Measurements from ENCODE around the gene PRKN.

Gene PRKN

DNA sequence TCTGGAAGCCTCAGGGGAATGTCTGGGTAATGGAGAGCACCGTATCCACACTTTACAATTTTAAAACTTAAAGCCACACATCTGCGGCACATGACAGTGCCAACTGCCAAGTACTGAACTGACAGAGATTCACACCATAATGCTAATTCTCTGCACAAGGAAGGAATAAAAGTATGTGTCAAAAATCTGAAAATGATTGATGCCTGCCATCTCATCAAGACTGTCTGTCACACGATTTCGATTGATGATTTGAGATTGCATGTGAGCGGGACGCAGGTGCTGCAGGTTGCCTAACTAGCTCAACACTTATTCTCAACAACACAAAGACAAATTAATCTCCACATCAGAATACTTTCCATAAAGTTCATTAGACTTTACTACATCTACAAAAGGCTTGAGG is 391.2 kb downstream of the PRKN start:
- no peak overlapping the region for H3K27ac Mint-ChIP-seq
- no peak for DNase-seq
- peaks cover 2% of the 10 kb centered on the region for H3K27me3 Mint-ChIP-seq (ENCODE audit: low read depth, poor library complexity)
- no peaks in the 10 kb centered on the region for H3K4me1 Mint-ChIP-seq
- no peaks in the 10 kb centered on the region for H3K36me3 Mint-ChIP-seq (ENCODE audit: low read depth)
- H3K9me3 Mint-ChIP-seq: peaks cover 26% of the 10 kb centered on the region
- TF ChIP-seq, protein P1, sequence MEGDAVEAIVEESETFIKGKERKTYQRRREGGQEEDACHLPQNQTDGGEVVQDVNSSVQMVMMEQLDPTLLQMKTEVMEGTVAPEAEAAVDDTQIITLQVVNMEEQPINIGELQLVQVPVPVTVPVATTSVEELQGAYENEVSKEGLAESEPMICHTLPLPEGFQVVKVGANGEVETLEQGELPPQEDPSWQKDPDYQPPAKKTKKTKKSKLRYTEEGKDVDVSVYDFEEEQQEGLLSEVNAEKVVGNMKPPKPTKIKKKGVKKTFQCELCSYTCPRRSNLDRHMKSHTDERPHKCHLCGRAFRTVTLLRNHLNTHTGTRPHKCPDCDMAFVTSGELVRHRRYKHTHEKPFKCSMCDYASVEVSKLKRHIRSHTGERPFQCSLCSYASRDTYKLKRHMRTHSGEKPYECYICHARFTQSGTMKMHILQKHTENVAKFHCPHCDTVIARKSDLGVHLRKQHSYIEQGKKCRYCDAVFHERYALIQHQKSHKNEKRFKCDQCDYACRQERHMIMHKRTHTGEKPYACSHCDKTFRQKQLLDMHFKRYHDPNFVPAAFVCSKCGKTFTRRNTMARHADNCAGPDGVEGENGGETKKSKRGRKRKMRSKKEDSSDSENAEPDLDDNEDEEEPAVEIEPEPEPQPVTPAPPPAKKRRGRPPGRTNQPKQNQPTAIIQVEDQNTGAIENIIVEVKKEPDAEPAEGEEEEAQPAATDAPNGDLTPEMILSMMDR (IDR thresholded peaks at IDR 0.05): no peak
- H3K4me3 Mint-ChIP-seq: no peak overlapping the region

DNA sequence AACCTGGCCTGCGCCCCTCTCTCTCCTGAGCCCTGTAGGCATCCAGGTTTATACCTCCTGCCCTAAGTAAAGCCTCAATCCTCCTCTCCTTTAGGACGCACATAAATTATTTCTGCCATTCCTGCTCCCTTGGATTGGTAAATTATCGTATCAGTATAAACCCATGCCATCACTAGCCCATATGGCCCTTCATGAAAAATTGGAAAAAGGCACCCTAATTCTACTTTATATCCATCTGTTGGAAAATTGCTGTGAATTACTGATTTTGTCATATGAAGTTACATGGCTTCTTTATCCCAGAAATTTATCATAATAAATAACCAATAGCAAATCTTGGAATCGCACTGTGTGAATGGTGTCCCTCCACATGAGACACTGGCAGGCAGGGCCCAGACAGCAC is 395.2 kb downstream of the PRKN start:
- Mint-ChIP-seq H3K36me3 (ENCODE audit: low read depth) (no peaks in the 10 kb centered on the region), H3K4me1 (no peaks in the 10 kb centered on the region), H3K27ac (no peak overlapping the region), H3K27me3 (ENCODE audit: low read depth, poor library complexity) (peaks cover 2% of the 10 kb centered on the region), H3K4me3 (no peak overlapping the region), H3K9me3 (peaks cover 7% of the 10 kb centered on the region)
- no peak for DNase-seq
- TF ChIP-seq, protein P1 (IDR thresholded peaks at IDR 0.05): no peak

DNA sequence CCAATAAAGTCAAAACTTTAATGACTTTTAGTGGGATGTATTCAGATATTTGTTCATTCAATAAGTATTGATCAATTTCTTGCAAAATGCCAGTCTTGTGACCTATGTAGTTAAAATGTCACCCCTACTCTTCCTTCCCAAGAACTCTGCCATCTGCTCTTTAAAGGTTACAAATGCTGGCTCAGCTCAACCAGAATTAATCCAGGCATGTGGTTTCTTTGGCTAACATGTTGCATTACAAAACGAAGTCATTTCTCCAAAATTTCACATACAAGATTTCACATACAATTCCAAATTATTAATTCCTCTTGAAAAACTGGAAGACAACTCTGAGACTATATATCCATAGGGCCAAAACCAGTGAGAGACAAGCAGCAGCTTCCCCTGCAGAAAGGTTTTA is 395.7 kb downstream of the PRKN start:
- DNase-seq: no peak
- peaks cover 5% of the 10 kb centered on the region for H3K9me3 Mint-ChIP-seq
- H3K36me3 Mint-ChIP-seq (ENCODE audit: low read depth): no peaks in the 10 kb centered on the region
- H3K27me3 Mint-ChIP-seq (ENCODE audit: low read depth, poor library complexity): peaks cover 2% of the 10 kb centered on the region
- H3K4me1 Mint-ChIP-seq: no peaks in the 10 kb centered on the region
- TF ChIP-seq, protein P1 (IDR thresholded peaks at IDR 0.05): no peak
- no peak overlapping the region for H3K27ac Mint-ChIP-seq
- H3K4me3 Mint-ChIP-seq: no peak overlapping the region

DNA sequence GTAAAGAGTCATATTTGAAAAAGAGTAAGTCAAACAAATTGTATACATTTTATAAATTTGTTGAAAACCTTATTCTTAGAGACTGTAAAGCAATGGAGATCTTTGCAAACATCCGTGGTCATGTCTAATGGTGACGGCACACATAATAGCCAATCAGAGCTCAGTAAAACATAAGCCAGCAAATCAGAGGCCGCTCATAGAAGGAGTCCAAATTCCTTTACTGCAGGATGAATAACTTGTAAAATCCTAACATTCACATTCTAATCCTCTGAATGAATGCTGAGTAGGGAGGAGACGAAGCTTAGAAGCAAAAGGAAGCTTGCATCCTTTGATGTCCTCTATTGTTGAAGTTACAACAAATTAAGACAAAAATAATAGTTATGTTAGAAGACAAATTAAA is 401.7 kb downstream of the PRKN start:
- TF ChIP-seq, protein P1 (IDR thresholded peaks at IDR 0.05): no peak
- DNase-seq: no peak
- Mint-ChIP-seq H3K36me3 (ENCODE audit: low read depth) (no peaks in the 10 kb centered on the region), H3K4me1 (no peaks in the 10 kb centered on the region), H3K9me3 (peaks cover 20% of the 10 kb centered on the region), H3K4me3 (no peak overlapping the region), H3K27ac (no peak overlapping the region), H3K27me3 (ENCODE audit: low read depth, poor library complexity) (no peaks in the 10 kb centered on the region)

DNA sequence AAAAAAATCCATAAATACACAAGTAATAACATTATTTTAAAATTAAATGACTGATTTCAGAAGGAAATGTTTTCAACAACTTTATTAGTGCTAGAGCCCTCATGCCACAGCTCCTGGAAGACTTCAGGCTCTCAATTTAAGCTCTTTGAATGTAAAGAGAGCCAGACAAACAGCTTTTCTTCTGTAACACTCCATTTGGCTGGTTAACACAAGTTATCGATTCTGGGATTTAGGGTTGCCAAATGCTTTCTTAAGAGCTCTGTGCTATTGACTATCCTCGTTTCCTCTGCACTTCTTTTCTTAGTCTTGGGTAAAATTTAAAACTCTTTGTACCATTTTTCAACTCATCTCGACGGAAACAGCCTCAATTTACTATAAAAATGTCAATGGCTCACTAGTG is 402.5 kb downstream of the PRKN start:
- TF ChIP-seq, protein P1 (IDR thresholded peaks at IDR 0.05): no peak
- Mint-ChIP-seq H3K4me3 (no peak overlapping the region), H3K27me3 (ENCODE audit: low read depth, poor library complexity) (no peaks in the 10 kb centered on the region), H3K27ac (no peak overlapping the region), H3K4me1 (no peaks in the 10 kb centered on the region), H3K36me3 (ENCODE audit: low read depth) (no peaks in the 10 kb centered on the region), H3K9me3 (peaks cover 23% of the 10 kb centered on the region)
- DNase-seq: no peak

DNA sequence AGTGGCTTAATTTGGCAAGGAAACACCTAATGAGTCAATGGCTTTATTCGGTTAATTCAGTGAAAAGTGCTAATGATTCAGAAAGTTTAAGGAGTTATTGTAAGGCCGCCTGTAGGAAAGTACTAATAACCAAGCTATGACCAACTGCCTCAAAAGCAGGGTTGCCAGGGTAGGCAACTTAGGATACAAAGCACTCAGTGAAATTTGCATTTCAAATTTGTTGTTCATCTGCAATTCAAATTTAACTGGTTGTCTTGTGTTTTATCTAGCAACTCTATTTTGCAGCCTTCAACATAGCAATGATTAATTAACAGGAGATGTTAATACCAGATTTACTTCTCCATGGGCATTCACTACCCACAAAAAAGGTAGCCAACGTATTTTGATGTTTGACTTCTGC is 412.3 kb downstream of the PRKN start:
- Mint-ChIP-seq H3K4me1 (no peaks in the 10 kb centered on the region), H3K4me3 (no peak overlapping the region), H3K27me3 (ENCODE audit: low read depth, poor library complexity) (no peaks in the 10 kb centered on the region), H3K27ac (no peak overlapping the region), H3K36me3 (ENCODE audit: low read depth) (no peaks in the 10 kb centered on the region), H3K9me3 (no peaks in the 10 kb centered on the region)
- no peak for DNase-seq
- TF ChIP-seq, protein P1 (IDR thresholded peaks at IDR 0.05): no peak

Measured in nephron progenitor cell (in vitro differentiated cells).